Measurements from ENCODE around the gene TOR4A.

DNA sequence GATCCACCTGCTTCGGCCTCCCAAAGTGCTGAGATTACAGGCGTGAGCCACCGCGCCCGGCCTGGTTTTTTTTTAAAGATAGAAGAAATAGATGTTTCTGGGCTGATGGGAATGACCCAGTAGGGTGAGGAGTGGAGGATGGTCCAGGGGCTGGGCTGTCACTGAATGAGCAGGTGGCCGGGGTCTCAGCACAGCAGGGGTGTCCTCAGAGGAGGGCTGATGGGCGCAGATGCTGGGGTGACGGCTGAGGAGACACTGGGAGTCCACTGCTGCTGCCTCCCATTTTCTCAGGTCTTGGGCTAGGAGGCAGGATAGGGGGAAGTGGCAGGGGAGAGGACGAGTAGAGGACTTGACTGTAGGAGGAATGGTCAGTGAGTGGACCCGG lies 2.3 kb upstream of the TOR4A start:
- no peak for TF ChIP-seq CTCF (IDR thresholded peaks at IDR 0.05)
- no peak for TF ChIP-seq POLR2A (IDR thresholded peaks at IDR 0.05)

Measured in ovary (tissue), 3 donors.